SK-N-SH treated with all-trans-retinoic acid at 6 μM for 48 hours (cell line): Measurements from ENCODE around the gene TNS3.

ENCODE experiments used
- ATAC-seq: fragments of 200-7000 bp; cut with Tn5 transposase; 3 replicates; pipeline ENCODE4 v1.9.1; 2020; ENCODE audit warnings: mild to moderate bottlenecking, moderate library complexity
- ARNTL ChIP-seq: fragments of 450-650 bp; formaldehyde crosslinking; IDR thresholded peaks from 2 replicates; pipeline ENCODE4 v1.5.0; 2020; ENCODE audit warnings: low read depth, mild to moderate bottlenecking, moderate library complexity, borderline replicate concordance
- BACH2 ChIP-seq: fragments of 250-450 bp; sonication (Bioruptor Pico); IDR thresholded peaks from 2 replicates; pipeline ENCODE4 v1.9.0; 2021; ENCODE audit warnings: mild to moderate bottlenecking, borderline replicate concordance
- CSDC2 ChIP-seq: fragments of 250-450 bp; sonication (Bioruptor Pico); IDR thresholded peaks from 2 replicates; pipeline ENCODE4 v1.5.0; 2020; ENCODE audit warnings: mild to moderate bottlenecking, moderate library complexity
- GLIS3 ChIP-seq: fragments of 250-450 bp; sonication (Bioruptor Pico); IDR thresholded peaks from 2 replicates; pipeline ENCODE4 v1.5.0; 2020; ENCODE audit warnings: mild to moderate bottlenecking, moderate library complexity
- ISL1 ChIP-seq: fragments of 250-450 bp; sonication (Bioruptor Pico); IDR thresholded peaks from 2 replicates; pipeline ENCODE4 v2.1.2; 2022; ENCODE audit warnings: mild to moderate bottlenecking, moderate library complexity
- OSR1 ChIP-seq: fragments of 250-450 bp; sonication (Bioruptor Pico); IDR thresholded peaks from 2 replicates; pipeline ENCODE4 v1.8.0; 2022; ENCODE audit warnings: moderate library complexity, mild to moderate bottlenecking, inconsistent platforms
- PPARA ChIP-seq: fragments of 250-450 bp; sonication (Bioruptor Pico); IDR thresholded peaks from 2 replicates; pipeline ENCODE4 v1.5.0; 2020; ENCODE audit warnings: mild to moderate bottlenecking, borderline replicate concordance
- SNAI2 ChIP-seq: fragments of 250-450 bp; sonication (Bioruptor Pico); IDR thresholded peaks from 2 replicates; pipeline ENCODE4 v1.5.0; 2020; ENCODE audit warnings: mild to moderate bottlenecking, moderate library complexity
- TCF4 ChIP-seq: fragments of 250-450 bp; sonication (Bioruptor Pico); IDR thresholded peaks from 2 replicates; pipeline ENCODE4 v1.8.0; 2021; ENCODE audit warnings: mild to moderate bottlenecking, moderate library complexity, borderline replicate concordance
- TOX ChIP-seq: fragments of 250-450 bp; sonication (Bioruptor Pico); IDR thresholded peaks from 2 replicates; pipeline ENCODE4 v1.8.0; 2021; ENCODE audit warnings: mild to moderate bottlenecking, moderate library complexity, borderline replicate concordance
- ZC3H10 ChIP-seq: fragments of 250-450 bp; sonication (Bioruptor Pico); IDR thresholded peaks from 2 replicates; pipeline ENCODE4 v1.5.1; 2021; ENCODE audit warnings: mild to moderate bottlenecking, moderate library complexity
- ZFP3 ChIP-seq: fragments of 250-450 bp; sonication (Bioruptor Pico); IDR thresholded peaks from 2 replicates; pipeline ENCODE4 v1.5.0; 2020; ENCODE audit warnings: mild to moderate bottlenecking, moderate library complexity
- ZFP30 ChIP-seq: fragments of 450-650 bp; formaldehyde crosslinking; IDR thresholded peaks from 2 replicates; pipeline ENCODE4 v1.5.0; 2022; ENCODE audit warnings: mild to moderate bottlenecking, moderate library complexity
- ZNF565 ChIP-seq: fragments of 450-650 bp; formaldehyde crosslinking; conservative IDR thresholded peaks from 2 replicates; pipeline ENCODE4 v1.5.0; 2020; ENCODE audit warnings: low read depth, mild to moderate bottlenecking, moderate library complexity
- ZNF70 ChIP-seq: fragments of 450-650 bp; formaldehyde crosslinking; IDR thresholded peaks from 2 replicates; pipeline ENCODE4 v1.5.0; 2020; ENCODE audit warnings: mild to moderate bottlenecking, moderate library complexity
- ZNF8 ChIP-seq: fragments of 450-650 bp; formaldehyde crosslinking; IDR thresholded peaks from 2 replicates; pipeline ENCODE4 v1.5.0; 2020; ENCODE audit warnings: mild to moderate bottlenecking, moderate library complexity
- TF ChIP-seq, protein P1 (sequence below): fragments of 250-450 bp; sonication (Bioruptor Pico); IDR thresholded peaks from 2 replicates; pipeline ENCODE4 v1.5.1; 2020; ENCODE audit warnings: low read depth, mild to moderate bottlenecking, moderate library complexity
- TF ChIP-seq, protein P2 (sequence below): fragments of 250-450 bp; sonication (Bioruptor Pico); IDR thresholded peaks from 2 replicates; pipeline ENCODE4 v1.8.0; 2020; ENCODE audit warnings: mild to moderate bottlenecking, moderate library complexity, borderline replicate concordance
- TF ChIP-seq, protein P3 (sequence below): fragments of 250-450 bp; sonication (Bioruptor Pico); IDR thresholded peaks from 2 replicates; pipeline ENCODE4 v1.5.0; 2020; ENCODE audit warnings: mild to moderate bottlenecking, moderate library complexity
- TF ChIP-seq, protein P4 (sequence below): fragments of 250-450 bp; sonication (Bioruptor Pico); IDR thresholded peaks from 2 replicates; pipeline ENCODE4 v1.5.1; 2021; ENCODE audit warnings: mild to moderate bottlenecking, moderate library complexity
- TF ChIP-seq, protein P5 (sequence below): fragments of 250-450 bp; sonication (Bioruptor Pico); IDR thresholded peaks from 2 replicates; pipeline ENCODE4 v1.8.0; 2021; ENCODE audit warnings: low read depth, mild to moderate bottlenecking, moderate library complexity, borderline replicate concordance

The TNS3 gene

DNA sequence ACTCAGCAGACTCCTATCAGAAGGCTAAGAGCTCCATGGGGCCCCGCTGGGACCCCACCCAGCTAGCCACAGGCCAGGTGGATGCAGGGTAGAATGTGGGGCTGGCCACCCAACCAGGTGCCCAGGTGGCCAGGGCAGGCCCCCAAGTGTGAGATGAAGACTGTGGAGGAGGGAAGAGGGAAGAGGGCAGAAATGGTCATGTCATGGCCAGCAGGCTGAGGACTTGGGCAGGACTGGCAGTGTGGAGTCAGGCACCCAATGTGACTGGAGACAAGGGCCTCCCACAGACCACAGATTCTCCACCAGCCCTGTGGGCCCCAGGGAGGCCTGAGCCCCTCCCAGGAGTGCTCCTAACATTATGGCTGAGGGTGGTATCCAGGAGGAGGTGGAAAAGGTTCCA is 141.6 kb downstream of the TNS3 start (continued):
- TF ChIP-seq, protein P1, sequence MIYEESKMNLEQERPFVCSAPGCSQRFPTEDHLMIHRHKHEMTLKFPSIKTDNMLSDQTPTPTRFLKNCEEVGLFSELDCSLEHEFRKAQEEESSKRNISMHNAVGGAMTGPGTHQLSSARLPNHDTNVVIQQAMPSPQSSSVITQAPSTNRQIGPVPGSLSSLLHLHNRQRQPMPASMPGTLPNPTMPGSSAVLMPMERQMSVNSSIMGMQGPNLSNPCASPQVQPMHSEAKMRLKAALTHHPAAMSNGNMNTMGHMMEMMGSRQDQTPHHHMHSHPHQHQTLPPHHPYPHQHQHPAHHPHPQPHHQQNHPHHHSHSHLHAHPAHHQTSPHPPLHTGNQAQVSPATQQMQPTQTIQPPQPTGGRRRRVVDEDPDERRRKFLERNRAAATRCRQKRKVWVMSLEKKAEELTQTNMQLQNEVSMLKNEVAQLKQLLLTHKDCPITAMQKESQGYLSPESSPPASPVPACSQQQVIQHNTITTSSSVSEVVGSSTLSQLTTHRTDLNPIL (CRISPR knock-in tag), result no peak
- no peak for TF ChIP-seq GLIS3 (CRISPR knock-in tag)
- TF ChIP-seq TOX (CRISPR knock-in tag), result no peak
- no peak for TF ChIP-seq OSR1
- TF ChIP-seq PPARA, result no peak
- no peak for TF ChIP-seq SNAI2 (CRISPR knock-in tag)
- TF ChIP-seq ZFP30, result no peak
- TF ChIP-seq, protein P2, sequence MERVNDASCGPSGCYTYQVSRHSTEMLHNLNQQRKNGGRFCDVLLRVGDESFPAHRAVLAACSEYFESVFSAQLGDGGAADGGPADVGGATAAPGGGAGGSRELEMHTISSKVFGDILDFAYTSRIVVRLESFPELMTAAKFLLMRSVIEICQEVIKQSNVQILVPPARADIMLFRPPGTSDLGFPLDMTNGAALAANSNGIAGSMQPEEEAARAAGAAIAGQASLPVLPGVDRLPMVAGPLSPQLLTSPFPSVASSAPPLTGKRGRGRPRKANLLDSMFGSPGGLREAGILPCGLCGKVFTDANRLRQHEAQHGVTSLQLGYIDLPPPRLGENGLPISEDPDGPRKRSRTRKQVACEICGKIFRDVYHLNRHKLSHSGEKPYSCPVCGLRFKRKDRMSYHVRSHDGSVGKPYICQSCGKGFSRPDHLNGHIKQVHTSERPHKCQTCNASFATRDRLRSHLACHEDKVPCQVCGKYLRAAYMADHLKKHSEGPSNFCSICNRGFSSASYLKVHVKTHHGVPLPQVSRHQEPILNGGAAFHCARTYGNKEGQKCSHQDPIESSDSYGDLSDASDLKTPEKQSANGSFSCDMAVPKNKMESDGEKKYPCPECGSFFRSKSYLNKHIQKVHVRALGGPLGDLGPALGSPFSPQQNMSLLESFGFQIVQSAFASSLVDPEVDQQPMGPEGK (CRISPR knock-in tag), result no peak
- no peak for TF ChIP-seq ARNTL

DNA sequence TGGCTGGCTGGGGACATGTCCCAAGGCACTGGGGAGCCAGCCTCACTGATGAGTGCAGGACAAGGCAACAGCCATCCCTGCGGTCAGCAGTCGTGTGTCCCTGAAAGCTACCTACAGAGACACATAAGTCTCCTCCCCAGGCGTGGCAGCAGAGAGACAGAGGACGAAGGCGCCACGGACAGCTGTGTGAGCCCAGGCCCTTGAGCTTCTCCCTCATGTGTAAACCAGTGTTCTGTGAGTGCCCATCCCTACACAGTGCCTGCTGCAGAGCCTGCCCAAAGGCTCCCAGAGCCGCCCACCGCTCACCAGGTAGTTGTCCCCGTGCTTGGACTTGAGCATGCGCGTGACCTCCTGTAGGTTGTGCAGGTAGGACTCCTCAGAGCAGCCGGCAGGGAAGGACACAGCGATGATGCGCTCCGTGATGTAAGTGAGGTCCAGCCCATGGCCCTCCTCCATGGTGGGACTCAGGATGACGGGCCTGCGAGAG is 142.7 kb downstream of the TNS3 start:
- ATAC-seq, result no peak
- TF ChIP-seq PPARA, result no peak
- TF ChIP-seq ZNF8 (CRISPR knock-in tag), result no peak
- no peak for TF ChIP-seq GLIS3 (CRISPR knock-in tag)
- TF ChIP-seq, protein P3, sequence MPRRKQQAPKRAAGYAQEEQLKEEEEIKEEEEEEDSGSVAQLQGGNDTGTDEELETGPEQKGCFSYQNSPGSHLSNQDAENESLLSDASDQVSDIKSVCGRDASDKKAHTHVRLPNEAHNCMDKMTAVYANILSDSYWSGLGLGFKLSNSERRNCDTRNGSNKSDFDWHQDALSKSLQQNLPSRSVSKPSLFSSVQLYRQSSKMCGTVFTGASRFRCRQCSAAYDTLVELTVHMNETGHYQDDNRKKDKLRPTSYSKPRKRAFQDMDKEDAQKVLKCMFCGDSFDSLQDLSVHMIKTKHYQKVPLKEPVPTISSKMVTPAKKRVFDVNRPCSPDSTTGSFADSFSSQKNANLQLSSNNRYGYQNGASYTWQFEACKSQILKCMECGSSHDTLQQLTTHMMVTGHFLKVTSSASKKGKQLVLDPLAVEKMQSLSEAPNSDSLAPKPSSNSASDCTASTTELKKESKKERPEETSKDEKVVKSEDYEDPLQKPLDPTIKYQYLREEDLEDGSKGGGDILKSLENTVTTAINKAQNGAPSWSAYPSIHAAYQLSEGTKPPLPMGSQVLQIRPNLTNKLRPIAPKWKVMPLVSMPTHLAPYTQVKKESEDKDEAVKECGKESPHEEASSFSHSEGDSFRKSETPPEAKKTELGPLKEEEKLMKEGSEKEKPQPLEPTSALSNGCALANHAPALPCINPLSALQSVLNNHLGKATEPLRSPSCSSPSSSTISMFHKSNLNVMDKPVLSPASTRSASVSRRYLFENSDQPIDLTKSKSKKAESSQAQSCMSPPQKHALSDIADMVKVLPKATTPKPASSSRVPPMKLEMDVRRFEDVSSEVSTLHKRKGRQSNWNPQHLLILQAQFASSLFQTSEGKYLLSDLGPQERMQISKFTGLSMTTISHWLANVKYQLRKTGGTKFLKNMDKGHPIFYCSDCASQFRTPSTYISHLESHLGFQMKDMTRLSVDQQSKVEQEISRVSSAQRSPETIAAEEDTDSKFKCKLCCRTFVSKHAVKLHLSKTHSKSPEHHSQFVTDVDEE (CRISPR knock-in tag), result no peak
- TF ChIP-seq ZNF70 (CRISPR knock-in tag), result no peak
- no peak for TF ChIP-seq TCF4
- no peak for TF ChIP-seq ZC3H10 (CRISPR knock-in tag)
- TF ChIP-seq CSDC2 (CRISPR knock-in tag), result no peak
- TF ChIP-seq, protein P4, sequence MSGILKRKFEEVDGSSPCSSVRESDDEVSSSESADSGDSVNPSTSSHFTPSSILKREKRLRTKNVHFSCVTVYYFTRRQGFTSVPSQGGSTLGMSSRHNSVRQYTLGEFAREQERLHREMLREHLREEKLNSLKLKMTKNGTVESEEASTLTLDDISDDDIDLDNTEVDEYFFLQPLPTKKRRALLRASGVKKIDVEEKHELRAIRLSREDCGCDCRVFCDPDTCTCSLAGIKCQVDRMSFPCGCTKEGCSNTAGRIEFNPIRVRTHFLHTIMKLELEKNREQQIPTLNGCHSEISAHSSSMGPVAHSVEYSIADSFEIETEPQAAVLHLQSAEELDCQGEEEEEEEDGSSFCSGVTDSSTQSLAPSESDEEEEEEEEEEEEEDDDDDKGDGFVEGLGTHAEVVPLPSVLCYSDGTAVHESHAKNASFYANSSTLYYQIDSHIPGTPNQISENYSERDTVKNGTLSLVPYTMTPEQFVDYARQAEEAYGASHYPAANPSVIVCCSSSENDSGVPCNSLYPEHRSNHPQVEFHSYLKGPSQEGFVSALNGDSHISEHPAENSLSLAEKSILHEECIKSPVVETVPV (CRISPR knock-in tag), result no peak
- TF ChIP-seq, protein P1 (CRISPR knock-in tag), result no peak
- TF ChIP-seq OSR1, result no peak
- TF ChIP-seq ARNTL, result no peak
- no peak for TF ChIP-seq ZFP30
- TF ChIP-seq, protein P5, sequence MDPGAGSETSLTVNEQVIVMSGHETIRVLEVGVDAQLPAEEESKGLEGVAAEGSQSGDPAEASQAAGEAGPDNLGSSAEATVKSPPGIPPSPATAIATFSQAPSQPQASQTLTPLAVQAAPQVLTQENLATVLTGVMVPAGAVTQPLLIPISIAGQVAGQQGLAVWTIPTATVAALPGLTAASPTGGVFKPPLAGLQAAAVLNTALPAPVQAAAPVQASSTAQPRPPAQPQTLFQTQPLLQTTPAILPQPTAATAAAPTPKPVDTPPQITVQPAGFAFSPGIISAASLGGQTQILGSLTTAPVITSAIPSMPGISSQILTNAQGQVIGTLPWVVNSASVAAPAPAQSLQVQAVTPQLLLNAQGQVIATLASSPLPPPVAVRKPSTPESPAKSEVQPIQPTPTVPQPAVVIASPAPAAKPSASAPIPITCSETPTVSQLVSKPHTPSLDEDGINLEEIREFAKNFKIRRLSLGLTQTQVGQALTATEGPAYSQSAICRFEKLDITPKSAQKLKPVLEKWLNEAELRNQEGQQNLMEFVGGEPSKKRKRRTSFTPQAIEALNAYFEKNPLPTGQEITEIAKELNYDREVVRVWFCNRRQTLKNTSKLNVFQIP (CRISPR knock-in tag), result no peak
- no peak for TF ChIP-seq ZNF565 (CRISPR knock-in tag)
- TF ChIP-seq BACH2, result no peak
- TF ChIP-seq, all 23 proteins: peak for 0

DNA sequence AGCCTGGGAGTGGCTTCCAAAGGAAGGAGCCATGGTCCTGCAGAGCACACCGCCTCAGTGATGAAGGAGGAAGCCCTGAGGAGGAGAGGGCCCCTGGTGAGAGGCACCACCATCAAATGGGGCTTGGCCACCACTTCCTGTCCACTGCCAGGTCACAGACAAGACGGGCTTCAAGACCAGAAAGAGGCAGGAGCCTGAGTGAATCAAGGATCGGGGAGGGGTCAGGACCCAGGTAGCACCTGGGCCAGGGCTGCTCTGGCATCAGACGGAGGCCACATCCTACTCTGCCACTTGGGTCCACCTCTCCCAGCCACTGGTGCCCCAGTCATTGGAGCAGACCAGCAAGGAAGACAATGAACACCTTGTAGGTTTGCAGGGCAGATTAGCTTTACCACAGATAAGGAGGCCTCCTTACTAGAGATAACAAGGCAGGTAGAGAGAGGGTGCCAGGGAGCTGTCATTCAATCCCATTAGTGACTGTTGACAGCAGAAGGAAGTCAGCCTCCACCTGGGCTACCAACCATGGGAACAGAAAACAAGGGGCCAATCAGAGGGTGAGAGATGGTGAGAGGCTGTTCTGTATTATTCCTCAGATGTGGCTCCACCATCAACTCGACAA is 143.4 kb downstream of the TNS3 start:
- no peak for ATAC-seq
- TF ChIP-seq ZFP30, result no peak
- TF ChIP-seq, protein P3 (CRISPR knock-in tag), result no peak
- no peak for TF ChIP-seq ISL1 (CRISPR knock-in tag)
- TF ChIP-seq ZNF8 (CRISPR knock-in tag), result no peak
- no peak for TF ChIP-seq OSR1
- no peak for TF ChIP-seq ZFP3 (CRISPR knock-in tag)
- no peak for TF ChIP-seq TCF4
